Stimulated activated CD4-positive, alpha-beta T cell treated with anti-CD3 and anti-CD28 coated beads, TNF-alpha, amount 100 ng/mL, for 24 hours (primary cell): Measurements from ENCODE around the gene MCL1.
"Not testable (repeated sequence)": the region's sequence is repeated elsewhere in the genome, so short reads cannot be mapped to it uniquely, and the experiment has no call there.

Experiments used
- DNase-seq, 3 experiments: peaks; one replicate each; pipeline ENCODE4 v3.0.0-alpha.2; 2020; ENCODE audit warnings: low read depth in 3 of 3

MCL1 gene

GRCh38 chr1:150568594-150568966 is 10.8 kb downstream of the MCL1 start:
- DNase-seq = no peak

GRCh38 chr1:150567717-150568593 is 11.5 kb downstream of the MCL1 start:
- peak in 1 of 3 experiments; percentile 57 for DNase-seq

DNA sequence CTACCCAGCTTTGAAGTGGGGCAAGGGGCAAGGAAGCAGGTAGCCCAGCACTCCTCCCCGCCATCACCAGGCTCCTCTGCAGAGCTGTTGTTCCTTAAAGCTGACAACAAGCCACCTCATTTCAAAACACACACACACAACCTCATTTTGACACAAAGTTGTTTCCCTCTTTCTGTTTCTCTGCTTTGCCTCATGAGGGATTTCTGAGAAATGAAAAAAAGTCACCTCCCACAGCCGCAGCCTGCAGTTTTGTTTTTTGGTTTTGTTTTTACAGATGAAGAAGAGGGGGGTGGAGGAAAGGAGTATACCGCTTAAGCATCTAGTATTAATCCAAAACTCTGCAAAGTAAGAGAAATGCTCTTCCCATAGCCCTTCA is 12.1 kb downstream of the MCL1 start:
- peak in 1 of 3 experiments; percentile 59 for DNase-seq

DNA sequence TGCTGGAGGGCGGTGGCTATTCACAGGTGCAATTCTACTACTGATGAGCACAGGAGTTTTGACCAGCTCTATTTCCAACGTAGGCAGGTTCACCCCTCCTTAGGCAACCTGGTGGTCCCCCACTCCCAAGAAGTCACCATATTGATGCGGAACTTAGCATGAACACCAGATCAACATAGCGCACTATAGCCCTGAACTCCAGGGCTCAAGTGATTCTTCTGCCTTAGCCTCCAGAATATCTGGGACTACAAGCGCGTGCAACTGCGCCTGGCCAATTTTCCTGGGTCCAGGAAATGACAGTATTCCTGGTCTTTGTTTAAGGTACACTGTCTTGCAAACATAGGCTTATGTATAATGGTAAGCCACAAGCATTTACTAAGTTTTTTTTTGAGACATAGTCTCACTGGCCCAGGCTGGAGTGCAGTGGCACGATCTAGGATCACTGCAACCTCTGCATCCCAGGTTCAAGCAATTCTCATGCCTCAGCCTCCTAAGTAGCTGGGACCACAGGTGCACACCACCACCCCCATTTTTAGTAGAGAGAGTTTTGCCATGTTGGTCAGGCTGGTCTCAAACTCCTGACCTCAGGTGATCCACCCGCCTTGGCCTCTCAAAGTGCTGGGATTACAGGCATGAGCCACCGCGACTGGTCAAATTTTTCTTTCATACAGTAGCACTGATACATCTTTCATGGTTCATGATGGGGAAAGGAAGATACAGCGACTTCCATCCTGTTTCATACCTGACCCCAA is 12.6 kb downstream of the MCL1 start:
- no peak for DNase-seq

GRCh38 chr1:150565240-150565991 is 14.0 kb downstream of the MCL1 start:
- DNase-seq = not testable (repeated sequence)

- DNase-seq = no peak
These were observed 15.1 kb downstream of the MCL1 start for GRCh38 chr1:150564051-150564991.

DNA sequence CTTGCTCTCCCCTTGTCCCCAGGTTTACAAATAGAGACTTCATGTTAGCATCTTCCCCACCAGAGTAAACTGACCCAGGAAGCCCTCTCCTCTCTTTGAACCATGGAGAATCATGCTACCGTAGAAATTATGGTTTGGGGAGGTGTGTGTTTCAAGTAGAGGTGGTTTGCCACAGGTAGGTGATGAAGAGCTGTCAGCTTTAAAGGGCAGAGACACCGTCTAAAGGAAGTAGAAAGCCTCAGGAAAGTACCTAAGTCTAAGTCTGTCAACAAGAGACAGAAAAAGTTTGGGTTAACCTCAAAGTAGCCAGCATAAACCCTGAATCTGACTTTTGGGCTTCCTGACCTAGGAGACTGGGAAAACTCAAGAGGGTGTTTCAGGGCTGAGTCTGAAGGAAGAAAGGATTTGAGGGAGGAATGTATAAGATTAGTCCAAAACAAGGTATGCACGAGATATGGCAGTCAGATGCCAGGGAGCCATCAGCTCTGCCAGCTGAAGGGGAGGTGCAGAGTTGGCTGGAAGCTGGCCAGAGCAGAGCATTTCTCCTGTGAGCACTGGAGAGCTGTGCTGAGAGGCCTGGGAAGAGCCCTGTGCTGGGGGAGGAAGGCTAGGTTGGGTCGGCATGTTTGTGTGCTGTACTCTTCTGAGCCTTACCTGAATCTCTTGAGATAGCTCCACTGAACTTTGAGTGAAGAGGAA is 15.9 kb downstream of the MCL1 start:
- no peak for DNase-seq

GRCh38 chr1:150562446-150563339 is 16.7 kb downstream of the MCL1 start:
- DNase-seq = peak in 2 of 3 experiments; percentile 63 to 78

DNA sequence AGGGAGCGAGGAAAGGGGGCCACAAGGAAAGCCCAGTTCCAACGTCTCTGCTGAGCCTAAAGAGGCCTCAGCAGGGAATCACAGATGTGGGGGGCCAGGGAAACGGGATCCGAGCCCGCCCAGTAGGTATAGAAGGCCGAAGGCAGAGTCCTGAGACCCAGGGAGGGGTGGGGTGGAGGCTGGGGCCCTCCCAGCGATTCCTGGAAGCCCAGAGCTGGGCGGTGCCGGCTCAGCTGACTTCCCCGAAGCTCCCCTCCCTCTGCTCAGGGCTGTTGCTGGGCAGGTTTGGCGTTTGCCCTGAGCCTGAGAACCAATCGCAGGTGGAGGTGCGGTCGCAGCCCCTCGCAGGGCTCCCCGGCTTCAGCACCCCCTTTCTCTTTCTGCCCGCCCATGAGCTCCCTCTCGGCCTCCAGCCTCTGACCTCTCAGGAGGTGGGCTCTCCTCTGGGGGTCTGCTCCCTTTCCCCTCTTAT is 17.4 kb downstream of the MCL1 start:
- peak; percentile 74 to 90 (median 75) for DNase-seq

DNA sequence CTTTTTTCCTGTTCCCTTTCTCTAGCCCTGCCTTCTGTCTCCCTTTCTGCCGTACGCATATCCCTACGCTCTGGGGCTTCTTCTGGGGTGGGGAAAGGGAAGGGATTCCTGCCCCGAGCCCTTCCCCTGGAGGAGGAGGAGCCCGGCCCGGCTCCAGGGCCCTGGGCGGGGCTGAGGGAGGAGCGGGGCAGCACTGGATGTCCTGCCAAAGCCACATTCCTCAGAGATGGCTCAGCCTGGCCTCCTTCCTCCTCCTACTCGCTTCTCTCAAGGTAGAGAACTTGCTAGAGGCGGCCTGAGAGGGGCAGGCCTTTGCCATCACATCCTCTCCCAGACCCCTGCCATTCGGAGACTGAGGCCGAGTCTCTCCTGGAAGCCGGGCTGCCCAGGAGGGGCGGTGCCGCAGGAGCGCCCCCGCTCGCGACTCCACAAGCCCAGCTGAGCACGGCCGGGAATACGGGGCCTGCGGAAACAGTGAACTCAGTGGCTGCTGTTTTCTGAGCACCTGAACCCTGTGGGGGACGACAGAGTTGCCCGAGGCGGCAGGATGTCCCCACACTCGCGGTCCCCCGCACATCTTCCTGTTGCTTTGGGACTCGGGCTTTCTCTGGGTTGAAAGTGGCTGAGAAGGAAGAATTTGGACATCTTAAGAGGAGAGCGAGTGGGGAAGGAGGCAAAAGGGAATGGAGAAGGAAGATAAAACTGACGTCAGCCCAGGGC is 18.0 kb downstream of the MCL1 start:
- peak in 2 of 3 experiments; percentile 46 to 73 for DNase-seq

- peak; percentile 69 to 85 (median 77) for DNase-seq
These were observed 18.7 kb downstream of the MCL1 start for GRCh38 chr1:150560576-150561253.

DNA sequence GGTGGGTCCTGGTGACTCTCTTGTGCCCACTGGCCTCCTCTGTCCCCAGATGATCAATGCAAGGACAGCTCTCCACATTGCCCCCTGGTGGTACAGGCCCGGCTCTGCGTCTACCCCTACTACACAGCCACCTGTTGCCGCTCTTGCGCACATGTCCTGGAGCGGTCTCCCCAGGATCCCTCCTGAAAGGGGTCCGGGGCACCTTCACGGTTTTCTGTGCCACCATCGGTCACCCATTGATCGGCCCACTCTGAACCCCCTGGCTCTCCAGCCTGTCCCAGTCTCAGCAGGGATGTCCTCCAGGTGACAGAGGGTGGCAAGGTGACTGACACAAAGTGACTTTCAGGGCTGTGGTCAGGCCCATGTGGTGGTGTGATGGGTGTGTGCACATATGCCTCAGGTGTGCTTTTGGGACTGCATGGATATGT is 19.4 kb downstream of the MCL1 start:
- DNase-seq = peak; percentile 58 to 73 (median 70)

DNA sequence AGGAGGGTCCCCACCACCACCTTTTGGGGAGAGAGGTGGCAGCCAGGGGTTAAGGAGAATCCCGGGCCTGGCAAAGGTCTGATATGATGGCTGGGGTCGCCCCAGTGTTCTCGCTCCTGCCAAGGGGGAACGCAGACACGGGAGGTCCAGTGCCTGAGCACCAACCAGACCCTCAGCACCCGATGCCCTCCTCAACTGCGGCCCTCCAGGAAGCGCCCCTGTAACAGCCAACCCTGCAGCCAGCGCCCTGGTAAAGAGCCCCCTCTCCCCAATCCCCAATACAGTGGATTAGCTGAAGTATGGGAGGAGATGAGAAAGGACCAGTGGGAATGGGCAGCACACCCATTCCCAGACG is 19.8 kb downstream of the MCL1 start:
- no peak for DNase-seq

DNA sequence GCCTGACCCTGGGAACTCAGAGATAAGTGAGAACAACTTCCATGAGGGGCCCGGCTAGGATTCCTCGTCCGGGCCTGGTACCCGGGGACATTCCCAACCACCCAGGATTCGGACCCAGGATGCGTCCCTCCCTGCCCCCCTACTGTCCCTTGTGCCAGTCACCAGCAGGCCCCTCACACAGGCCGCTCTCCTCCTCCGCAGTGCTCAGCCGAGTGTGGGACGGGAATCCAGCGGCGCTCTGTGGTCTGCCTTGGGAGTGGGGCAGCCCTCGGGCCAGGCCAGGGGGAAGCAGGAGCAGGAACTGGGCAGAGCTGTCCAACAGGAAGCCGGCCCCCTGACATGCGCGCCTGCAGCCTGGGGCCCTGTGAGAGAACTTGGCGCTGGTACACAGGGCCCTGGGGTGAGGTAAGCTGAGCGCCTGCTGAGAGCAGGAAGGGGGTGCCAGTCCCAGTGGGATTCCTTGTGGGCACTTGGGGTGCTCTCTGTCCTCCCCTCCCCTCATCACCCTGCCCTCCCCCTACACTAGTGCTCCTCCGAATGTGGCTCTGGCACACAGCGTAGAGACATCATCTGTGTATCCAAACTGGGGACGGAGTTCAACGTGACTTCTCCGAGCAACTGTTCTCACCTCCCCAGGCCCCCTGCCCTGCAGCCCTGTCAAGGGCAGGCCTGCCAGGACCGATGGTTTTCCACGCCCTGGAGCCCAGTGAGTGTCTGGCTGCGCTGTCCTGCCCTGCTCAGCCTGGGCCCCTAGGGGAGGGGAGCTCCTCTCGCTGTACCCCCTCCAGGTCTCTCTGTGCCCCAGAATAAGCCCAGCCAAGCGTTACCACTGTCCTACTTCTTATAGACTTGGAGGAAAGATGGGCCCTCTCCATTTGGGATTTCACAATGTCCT is 20.4 kb downstream of the MCL1 start:
- no peak for DNase-seq

DNA sequence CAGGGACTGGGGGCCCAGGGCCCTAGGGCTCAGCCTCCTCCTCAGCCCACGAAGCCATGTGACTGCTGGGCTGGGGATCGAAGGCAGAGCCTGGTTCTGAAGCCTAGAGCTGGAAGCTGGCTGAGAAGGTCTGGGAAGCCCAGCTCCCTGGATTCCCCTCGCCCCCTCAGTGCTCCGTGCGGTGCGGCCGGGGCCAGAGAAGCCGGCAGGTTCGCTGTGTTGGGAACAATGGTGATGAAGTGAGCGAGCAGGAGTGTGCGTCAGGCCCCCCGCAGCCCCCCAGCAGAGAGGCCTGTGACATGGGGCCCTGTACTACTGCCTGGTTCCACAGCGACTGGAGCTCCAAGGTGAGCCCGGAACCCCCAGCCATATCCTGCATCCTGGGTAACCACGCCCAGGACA is 21.1 kb downstream of the MCL1 start:
- no peak for DNase-seq

DNA sequence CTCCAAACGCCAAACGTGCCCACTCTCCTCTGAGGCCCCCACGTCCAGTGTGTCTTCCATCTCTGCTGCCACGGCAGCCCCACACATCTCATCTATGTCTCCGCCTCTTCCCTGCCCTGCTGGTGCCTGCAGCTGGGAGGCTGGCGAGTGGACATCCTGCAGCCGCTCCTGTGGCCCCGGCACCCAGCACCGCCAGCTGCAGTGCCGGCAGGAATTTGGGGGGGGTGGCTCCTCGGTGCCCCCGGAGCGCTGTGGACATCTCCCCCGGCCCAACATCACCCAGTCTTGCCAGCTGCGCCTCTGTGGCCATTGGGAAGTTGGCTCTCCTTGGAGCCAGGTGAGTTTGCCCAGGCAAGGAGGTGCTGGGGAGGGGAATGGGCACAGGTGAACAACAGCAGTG is 21.6 kb downstream of the MCL1 start:
- no peak for DNase-seq

GRCh38 chr1:150557065-150557600 is 22.3 kb downstream of the MCL1 start:
- DNase-seq = no peak
